Skeletal muscle tissue (tissue), 4 donors: Measurements from ENCODE around the gene KCNMA1. TPM values are rescaled to one million over a fixed set of nuclear protein-coding genes. Genes with fewer than 3 reads are reported as not detected.

Experiments
- H3K27ac ChIP-seq: one replicate; pipeline ENCODE4 v1.7.0; 2013; ENCODE audit warnings: mild to moderate bottlenecking, low read depth, low read length, inconsistent platforms
- H3K27me3 ChIP-seq, 3 donors: one replicate each; pipeline ENCODE4 v1.7.0; 2013; ENCODE audit warnings: low read length in 3 of 3; ENCODE audit not compliant: control insufficient read depth in 3 of 3, insufficient read depth in 3 of 3
- H3K36me3 ChIP-seq, 3 donors: one replicate each; pipeline ENCODE4 v1.7.0; 2013; ENCODE audit warnings: low read length in 3 of 3; ENCODE audit not compliant: control insufficient read depth in 3 of 3, insufficient read depth in 3 of 3
- H3K4me1 ChIP-seq, 3 donors: one replicate each; pipeline ENCODE4 v1.7.0; 2013; ENCODE audit warnings: low read length in 3 of 3, mild to moderate bottlenecking in 3 of 3; ENCODE audit not compliant: control insufficient read depth in 3 of 3, insufficient read depth in 3 of 3
- H3K4me3 ChIP-seq, 3 donors: one replicate each; pipeline ENCODE4 v1.7.0; 2013; ENCODE audit warnings: low read length in 3 of 3
- H3K9ac ChIP-seq, 3 donors: one replicate each; pipeline ENCODE4 v1.7.0; 2013; ENCODE audit warnings: low read length in 3 of 3, mild to moderate bottlenecking in 3 of 3, moderate library complexity in 2 of 3, low read depth in 1 of 3
- H3K9me3 ChIP-seq, 3 donors: one replicate each; pipeline ENCODE4 v1.7.0; 2013; ENCODE audit warnings: low read length in 3 of 3; ENCODE audit not compliant: control insufficient read depth in 3 of 3
- total RNA-seq: library from RNA; depleted of rRNA; stranded (reverse); fragments of >200 nt; gene quantifications from one replicate; pipeline ENCODE4 v1.2.3, GENCODE V29; 2014
- donor health status: Osteomylitis.

The KCNMA1 gene
- total RNA-seq, 1 donor from 2014 or later: 18.8 TPM

GRCh38 chr10:77029777-77030717, 607.6 kb downstream of the KCNMA1 start:
- Histone ChIP-seq H3K9me3 (no peaks in the 10 kb centered on the region), H3K27me3 (no peaks in the 10 kb centered on the region), H3K4me1 (no peaks in the 10 kb centered on the region), H3K9ac (no peak overlapping the region), H3K27ac (no peak overlapping the region), H3K36me3 (no peaks in the 10 kb centered on the region), H3K4me3 (no peak overlapping the region)

- H3K27me3 ChIP-seq: no peaks in the 10 kb centered on the region
- no peaks in the 10 kb centered on the region for H3K9me3 ChIP-seq
- no peak overlapping the region for H3K9ac ChIP-seq
- no peak overlapping the region for H3K4me3 ChIP-seq
- no peaks in the 10 kb centered on the region for H3K36me3 ChIP-seq
- no peaks in the 10 kb centered on the region for H3K4me1 ChIP-seq
- H3K27ac ChIP-seq: no peak overlapping the region
Measured at GRCh38 chr10:77028042-77028441, 609.6 kb downstream of the KCNMA1 start.

GRCh38 chr10:77027576-77027975, 610.0 kb downstream of the KCNMA1 start:
- Histone ChIP-seq H3K27me3 (no peaks in the 10 kb centered on the region), H3K9ac (no peak overlapping the region), H3K4me1 (no peaks in the 10 kb centered on the region)

GRCh38 chr10:77027141-77027540, 610.5 kb downstream of the KCNMA1 start:
- Histone ChIP-seq H3K9ac (no peak overlapping the region), H3K27me3 (no peaks in the 10 kb centered on the region), H3K36me3 (no peaks in the 10 kb centered on the region), H3K4me3 (no peak overlapping the region), H3K27ac (no peak overlapping the region), H3K4me1 (no peaks in the 10 kb centered on the region), H3K9me3 (no peaks in the 10 kb centered on the region)

More at GRCh38 chr10:77027576-77027975, 610.0 kb downstream of the KCNMA1 start:
- H3K9me3 ChIP-seq: no peaks in the 10 kb centered on the region
- no peak overlapping the region for H3K27ac ChIP-seq
- no peak overlapping the region for H3K4me3 ChIP-seq
- H3K36me3 ChIP-seq: no peaks in the 10 kb centered on the region

- Histone ChIP-seq H3K4me3 (no peak overlapping the region), H3K27me3 (no peaks in the 10 kb centered on the region), H3K9me3 (no peaks in the 10 kb centered on the region), H3K4me1 (no peaks in the 10 kb centered on the region), H3K27ac (no peak overlapping the region), H3K9ac (no peak overlapping the region), H3K36me3 (no peaks in the 10 kb centered on the region)
Measured at GRCh38 chr10:77026148-77026547, 611.5 kb downstream of the KCNMA1 start.

GRCh38 chr10:77024461-77024860, 613.1 kb downstream of the KCNMA1 start:
- Histone ChIP-seq H3K4me3 (no peak overlapping the region), H3K9me3 (no peaks in the 10 kb centered on the region), H3K36me3 (no peaks in the 10 kb centered on the region), H3K27me3 (no peaks in the 10 kb centered on the region), H3K4me1 (no peaks in the 10 kb centered on the region), H3K27ac (no peak overlapping the region), H3K9ac (no peak overlapping the region)

GRCh38 chr10:77023396-77023795, 614.2 kb downstream of the KCNMA1 start:
- H3K9ac ChIP-seq: no peak overlapping the region
- no peak overlapping the region for H3K4me3 ChIP-seq
- no peaks in the 10 kb centered on the region for H3K36me3 ChIP-seq
- H3K4me1 ChIP-seq: no peaks in the 10 kb centered on the region
- H3K27ac ChIP-seq: no peak overlapping the region
- no peaks in the 10 kb centered on the region for H3K27me3 ChIP-seq
- H3K9me3 ChIP-seq: no peaks in the 10 kb centered on the region

- no peak overlapping the region for H3K9ac ChIP-seq
- H3K4me1 ChIP-seq: no peaks in the 10 kb centered on the region
- H3K36me3 ChIP-seq: no peaks in the 10 kb centered on the region
- no peak overlapping the region for H3K27ac ChIP-seq
- no peaks in the 10 kb centered on the region for H3K27me3 ChIP-seq
- no peak overlapping the region for H3K4me3 ChIP-seq
- no peaks in the 10 kb centered on the region for H3K9me3 ChIP-seq
Measured at GRCh38 chr10:77022671-77023070, 614.9 kb downstream of the KCNMA1 start.

- Histone ChIP-seq H3K4me3 (no peak overlapping the region), H3K27me3 (no peaks in the 10 kb centered on the region), H3K4me1 (no peaks in the 10 kb centered on the region), H3K9me3 (no peaks in the 10 kb centered on the region), H3K27ac (no peak overlapping the region), H3K36me3 (no peaks in the 10 kb centered on the region), H3K9ac (no peak overlapping the region)
Measured at GRCh38 chr10:77021966-77022490, 615.6 kb downstream of the KCNMA1 start.

GRCh38 chr10:77020426-77021040, 617.1 kb downstream of the KCNMA1 start:
- H3K9me3 ChIP-seq: no peaks in the 10 kb centered on the region
- no peaks in the 10 kb centered on the region for H3K4me1 ChIP-seq
- H3K36me3 ChIP-seq: no peaks in the 10 kb centered on the region
- H3K27ac ChIP-seq: no peak overlapping the region
- no peak overlapping the region for H3K9ac ChIP-seq
- H3K4me3 ChIP-seq: no peak overlapping the region
- H3K27me3 ChIP-seq: no peaks in the 10 kb centered on the region
